Measurements from ENCODE around the gene MED23. TPM values are rescaled to one million over a fixed set of nuclear protein-coding genes. Genes with fewer than 3 reads are reported as not detected.

The MED23 gene, protein sequence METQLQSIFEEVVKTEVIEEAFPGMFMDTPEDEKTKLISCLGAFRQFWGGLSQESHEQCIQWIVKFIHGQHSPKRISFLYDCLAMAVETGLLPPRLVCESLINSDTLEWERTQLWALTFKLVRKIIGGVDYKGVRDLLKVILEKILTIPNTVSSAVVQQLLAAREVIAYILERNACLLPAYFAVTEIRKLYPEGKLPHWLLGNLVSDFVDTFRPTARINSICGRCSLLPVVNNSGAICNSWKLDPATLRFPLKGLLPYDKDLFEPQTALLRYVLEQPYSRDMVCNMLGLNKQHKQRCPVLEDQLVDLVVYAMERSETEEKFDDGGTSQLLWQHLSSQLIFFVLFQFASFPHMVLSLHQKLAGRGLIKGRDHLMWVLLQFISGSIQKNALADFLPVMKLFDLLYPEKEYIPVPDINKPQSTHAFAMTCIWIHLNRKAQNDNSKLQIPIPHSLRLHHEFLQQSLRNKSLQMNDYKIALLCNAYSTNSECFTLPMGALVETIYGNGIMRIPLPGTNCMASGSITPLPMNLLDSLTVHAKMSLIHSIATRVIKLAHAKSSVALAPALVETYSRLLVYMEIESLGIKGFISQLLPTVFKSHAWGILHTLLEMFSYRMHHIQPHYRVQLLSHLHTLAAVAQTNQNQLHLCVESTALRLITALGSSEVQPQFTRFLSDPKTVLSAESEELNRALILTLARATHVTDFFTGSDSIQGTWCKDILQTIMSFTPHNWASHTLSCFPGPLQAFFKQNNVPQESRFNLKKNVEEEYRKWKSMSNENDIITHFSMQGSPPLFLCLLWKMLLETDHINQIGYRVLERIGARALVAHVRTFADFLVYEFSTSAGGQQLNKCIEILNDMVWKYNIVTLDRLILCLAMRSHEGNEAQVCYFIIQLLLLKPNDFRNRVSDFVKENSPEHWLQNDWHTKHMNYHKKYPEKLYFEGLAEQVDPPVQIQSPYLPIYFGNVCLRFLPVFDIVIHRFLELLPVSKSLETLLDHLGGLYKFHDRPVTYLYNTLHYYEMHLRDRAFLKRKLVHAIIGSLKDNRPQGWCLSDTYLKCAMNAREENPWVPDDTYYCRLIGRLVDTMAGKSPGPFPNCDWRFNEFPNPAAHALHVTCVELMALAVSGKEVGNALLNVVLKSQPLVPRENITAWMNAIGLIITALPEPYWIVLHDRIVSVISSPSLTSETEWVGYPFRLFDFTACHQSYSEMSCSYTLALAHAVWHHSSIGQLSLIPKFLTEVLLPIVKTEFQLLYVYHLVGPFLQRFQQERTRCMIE (N-terminal part only)
- 19.3 TPM for total RNA-seq
- long read RNA-seq, partial matches to known transcripts: 4 of 5 reads
- long read RNA-seq, other reads (novel, unspliced or antisense): 1 of 5 reads

DNA sequence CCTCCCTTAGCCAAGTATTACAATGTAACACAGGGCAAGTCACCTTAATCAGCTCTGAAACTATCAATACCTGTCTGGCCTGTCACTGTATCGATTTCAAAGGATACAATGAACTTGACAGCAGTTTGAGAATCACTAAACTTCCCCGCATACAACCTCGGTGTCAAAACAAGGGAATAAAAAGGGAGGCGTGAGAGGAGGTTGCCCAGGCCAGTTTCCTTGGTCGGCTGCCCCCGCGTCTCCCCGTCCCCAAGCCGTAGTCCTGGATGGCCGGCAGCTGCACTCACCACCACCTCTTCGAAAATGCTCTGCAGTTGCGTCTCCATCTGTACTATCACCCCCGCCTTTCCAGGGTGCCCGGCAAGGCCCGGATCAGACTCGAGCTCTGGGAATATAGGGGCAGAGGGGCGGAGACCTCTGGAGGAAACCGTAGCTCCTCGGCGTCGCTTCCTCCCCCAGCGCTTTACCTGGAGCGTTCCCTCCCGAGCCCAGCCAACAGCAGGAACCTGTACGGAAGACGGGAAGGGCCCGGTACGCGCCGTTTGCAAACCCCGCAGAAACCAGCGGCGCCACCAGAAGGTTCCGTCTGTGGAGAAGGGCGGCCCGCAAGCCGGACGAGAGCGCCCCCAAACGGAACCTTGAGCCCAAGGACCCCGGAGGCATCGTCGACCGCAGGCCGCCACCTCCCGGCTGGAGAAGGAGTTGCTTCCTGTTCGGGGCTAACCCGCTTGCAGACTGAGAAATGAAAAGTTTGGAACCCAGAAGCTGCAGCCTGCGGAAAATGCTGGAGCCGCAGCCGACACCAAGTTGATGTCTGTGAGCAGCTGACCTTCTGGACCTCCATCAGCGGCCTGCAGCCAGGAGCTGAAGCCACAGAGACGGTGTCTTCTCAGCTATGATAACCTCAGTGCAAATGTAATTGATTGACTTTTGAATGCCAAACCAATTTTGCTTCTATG, at the start of gene MED23:
MED23 (minus strand) TSS at position 519 of the 959 bp plus-strand sequence; CDS start at position 326, 193 bp downstream.
- DNase-seq (ENCODE audit: low spot score): peak; percentile 98

DNA sequence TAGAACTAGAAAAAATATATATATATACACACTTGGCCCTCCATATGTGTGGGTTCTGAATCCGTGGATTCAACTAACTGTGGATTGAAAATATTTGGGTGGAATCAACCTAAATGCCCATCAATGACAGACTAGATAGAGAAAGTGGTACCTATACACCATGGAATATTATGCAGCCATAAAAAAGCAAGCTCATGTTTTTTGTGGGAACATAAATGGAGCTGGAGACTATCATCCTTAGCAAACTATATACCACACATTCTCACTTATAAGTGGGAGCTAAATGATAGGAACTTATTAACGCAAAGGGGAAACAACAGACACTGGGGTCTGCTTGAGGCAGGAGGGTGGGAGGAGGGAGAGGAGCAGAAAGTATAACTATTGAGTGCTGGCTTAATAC, 45.1 kb upstream of the MED23 start:
- DNase-seq (ENCODE audit: low spot score): no peak

GRCh38 chr6:131669891-131670290, 41.8 kb upstream of the MED23 start:
- no peak for DNase-seq (ENCODE audit: low spot score)

DNA sequence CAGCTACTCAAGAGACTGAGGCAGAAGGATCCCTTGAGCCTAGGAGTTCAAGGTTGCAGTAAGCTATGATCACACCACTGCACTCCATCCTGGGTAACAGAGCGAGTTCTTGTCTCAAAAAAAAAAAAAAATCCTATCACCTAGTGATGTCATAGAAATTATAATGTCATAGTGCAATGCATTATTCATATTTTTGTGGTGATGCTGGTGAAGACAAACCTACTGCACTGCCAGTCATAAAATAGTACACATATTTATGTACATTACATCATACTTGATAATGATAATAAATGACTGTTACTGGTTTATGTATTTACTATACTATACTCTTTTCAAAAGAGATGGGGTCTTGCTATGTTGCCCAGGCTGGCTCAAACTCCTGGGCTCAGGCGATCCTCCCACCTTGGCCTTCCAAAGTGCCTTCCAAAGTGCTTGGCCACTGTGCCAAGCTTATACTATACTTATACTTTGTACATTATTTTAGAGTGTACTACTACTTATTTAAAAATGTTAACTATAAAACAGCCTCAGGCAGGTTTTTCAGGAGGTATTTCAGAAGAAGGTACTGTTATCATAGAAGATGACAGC, 35.6 kb upstream of the MED23 start:
- DNase-seq (ENCODE audit: low spot score): no peak

GRCh38 chr6:131660195-131660594, 32.2 kb upstream of the MED23 start:
- no peak for DNase-seq (ENCODE audit: low spot score)

GRCh38 chr6:131658287-131658686, 30.2 kb upstream of the MED23 start:
- DNase-seq (ENCODE audit: low spot score): no peak

DNA sequence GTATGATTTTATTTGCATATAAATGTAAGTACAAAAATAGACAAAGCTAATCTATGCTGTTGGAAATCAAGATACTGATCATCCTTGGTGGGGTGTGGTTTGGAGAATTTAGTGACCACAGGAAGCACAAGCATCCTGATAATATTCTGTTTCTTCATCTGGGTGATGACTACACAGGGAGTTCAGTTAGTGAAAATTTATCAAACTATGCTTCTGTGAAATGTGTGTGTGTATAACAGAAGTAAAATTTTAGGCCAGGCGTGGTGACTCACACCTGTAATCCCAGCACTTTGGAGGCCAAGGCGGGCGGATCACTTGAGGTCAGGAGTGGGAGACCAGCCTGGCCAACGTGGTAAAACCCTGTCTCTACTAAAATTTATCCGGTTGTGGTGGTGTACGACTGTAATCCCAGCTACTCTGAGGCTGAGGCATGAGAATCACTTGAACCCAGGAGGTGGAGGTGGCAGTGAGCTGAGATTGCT, 29.6 kb upstream of the MED23 start:
- DNase-seq (ENCODE audit: low spot score): no peak

DNA sequence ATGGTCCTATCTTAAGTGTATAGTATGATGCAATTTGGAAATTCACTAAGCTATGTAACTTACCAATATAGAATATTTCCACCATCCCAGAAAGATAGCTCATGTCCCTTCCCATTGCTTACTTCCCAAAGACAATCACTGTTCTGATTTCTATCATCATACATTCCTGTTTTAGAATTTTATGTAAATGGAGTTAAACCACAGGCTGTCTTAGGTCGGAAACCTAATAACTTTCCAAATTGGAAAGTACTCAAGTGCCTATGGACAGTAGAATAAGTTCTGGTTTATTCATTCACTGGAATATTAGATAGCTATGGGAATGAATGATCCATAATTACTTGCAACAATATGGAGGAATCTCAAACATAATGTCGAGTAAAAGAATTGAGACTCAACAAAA, 29.2 kb upstream of the MED23 start:
- DNase-seq (ENCODE audit: low spot score): no peak

- DNase-seq (ENCODE audit: low spot score): no peak
Measured at GRCh38 chr6:131656667-131657066, 28.6 kb upstream of the MED23 start.

- DNase-seq (ENCODE audit: low spot score): no peak
Measured at GRCh38 chr6:131655951-131656350, 27.9 kb upstream of the MED23 start.

GRCh38 chr6:131655387-131655786, 27.3 kb upstream of the MED23 start:
- no peak for DNase-seq (ENCODE audit: low spot score)

DNA sequence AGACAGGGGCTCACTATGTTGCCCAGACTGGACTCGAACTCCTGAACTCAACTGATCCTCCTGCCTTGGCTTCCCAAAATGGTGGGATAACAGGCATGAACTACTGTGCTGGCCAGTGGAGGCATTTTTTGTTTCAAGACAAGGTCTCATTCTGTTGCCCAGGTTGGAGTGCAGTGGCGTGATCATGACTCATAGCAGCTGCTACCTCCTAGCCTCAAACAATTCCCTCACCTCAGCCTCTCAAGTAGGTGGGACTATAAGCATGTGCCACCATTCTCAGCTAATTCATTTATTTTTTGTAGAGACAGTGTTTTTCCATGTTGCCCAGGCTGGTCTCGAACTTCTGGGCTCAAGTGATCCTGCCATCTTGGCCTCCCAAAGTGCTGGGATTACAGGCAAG, 26.3 kb upstream of the MED23 start:
- DNase-seq (ENCODE audit: low spot score): no peak

DNA sequence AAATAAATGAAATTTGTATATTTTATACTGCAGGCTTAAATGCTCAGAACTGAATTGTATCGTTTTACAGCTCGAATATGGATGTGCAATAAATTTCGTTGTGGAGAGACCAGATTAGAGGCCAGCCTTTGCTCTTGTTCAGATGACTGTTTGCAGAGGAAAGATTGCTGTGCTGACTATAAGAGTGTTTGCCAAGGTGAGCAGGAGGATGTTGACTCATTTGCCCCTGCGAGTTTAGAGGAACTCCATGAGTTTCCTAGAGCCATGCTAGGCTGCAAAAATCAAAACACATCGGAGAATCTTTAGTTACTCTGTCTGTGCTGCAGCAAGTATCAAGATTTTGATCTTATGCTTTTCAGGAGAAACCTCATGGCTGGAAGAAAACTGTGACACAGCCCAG, 24.4 kb upstream of the MED23 start:
- DNase-seq (ENCODE audit: low spot score): no peak

- no peak for DNase-seq (ENCODE audit: low spot score)
Measured at GRCh38 chr6:131651782-131652181, 23.7 kb upstream of the MED23 start.

DNA sequence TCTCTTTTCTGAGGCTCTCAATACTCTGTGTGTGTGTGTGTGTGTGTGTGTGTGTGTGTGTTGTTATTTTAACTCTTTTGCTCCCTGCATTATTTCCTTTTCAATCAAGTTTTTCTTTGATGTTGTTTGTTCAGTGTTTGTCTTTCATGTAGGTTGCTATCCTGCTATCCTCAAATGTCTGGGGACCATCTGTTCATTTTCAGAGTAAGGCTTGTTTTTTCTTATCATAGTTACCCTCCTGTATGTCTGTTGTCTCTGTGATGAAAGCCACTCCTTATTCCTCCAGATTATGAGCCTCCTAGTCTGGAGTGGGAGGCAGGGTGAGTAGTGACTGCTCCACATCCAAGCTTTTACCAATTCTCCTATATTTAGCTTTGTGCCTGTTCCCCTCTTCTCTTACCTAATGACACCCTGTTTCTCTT, 18.2 kb upstream of the MED23 start:
- no peak for DNase-seq (ENCODE audit: low spot score)

DNA sequence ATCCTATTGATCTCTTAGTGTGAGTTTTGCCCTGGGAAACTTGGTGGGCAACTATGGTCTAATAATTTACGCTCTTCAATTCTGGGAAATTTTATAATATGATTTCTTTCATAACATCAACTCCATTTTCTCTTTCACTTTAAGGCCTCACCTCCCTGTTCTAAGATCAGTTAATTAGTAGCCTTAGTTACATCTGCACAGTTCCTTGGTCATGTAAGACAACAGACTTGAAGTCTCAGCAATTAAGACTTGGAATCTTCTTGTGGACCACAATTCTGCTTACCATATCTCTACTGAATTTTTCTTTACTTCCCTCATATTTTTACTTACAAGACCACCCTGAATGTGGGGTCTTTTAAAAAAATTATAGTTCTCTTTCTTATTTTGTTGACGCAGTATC, 17.8 kb upstream of the MED23 start:
- DNase-seq (ENCODE audit: low spot score): no peak

- DNase-seq (ENCODE audit: low spot score): no peak
Measured at GRCh38 chr6:131644921-131645320, 16.9 kb upstream of the MED23 start.

DNA sequence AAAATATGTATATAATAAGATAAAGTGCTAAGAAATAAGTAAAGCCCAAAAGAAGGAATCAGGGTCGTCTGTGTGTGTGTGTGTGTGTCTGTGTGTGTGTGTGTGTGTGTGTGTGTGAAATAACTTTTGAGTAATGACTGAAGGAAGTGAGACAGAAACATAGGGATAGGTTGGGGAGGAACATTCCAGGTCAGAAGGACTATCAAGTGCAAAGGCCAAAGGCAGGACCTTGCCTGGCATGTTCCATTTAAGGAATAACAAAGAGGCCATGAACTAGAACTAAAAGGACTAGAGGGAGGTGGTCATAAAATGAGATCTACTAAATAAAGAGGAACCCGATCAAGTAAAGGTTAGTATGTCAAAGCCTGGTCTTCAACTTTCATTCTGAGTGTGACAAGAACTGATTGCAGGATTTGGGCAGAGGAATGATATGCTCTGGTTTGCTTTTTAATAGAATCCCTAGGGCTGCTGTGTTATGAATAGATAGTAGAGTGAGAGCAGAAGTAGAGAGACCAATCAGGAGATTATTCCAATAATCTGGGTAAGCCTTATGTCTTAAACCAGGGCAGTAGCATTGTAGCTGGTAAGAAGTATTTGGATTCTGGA, 15.9 kb upstream of the MED23 start:
- no peak for DNase-seq (ENCODE audit: low spot score)

DNA sequence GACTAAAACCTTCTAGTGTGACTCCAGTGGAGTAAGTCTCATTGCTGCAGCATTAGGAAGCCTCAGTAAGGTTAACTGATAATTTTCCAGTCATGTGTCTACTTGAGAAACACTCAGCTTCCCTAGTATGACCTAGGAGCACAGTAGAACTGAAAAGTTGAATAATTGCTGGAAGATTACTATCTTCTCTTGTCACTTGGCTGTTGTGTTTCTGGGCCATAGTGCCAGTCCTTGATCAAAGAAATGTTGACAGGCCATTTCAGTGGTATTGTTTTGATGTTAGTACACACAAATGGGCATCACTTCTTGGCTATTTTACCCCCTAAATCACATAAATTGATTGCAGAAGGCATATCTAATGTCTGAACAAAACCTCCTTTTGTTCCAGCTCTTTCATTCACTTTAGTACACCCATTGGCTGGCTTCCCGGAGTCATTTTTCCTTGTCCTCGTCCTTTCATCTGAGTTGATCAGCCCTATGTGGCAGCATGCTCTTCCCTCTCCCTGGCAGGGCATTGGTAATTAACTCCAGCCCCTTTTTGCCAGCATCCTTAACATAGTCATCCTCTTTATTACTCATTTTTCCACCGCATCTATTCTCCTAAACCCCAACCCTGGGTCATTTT, 15.1 kb upstream of the MED23 start:
- DNase-seq (ENCODE audit: low spot score): no peak

All from mesenteric fat pad (tissue), 1 donor.